ENCODE measurements around the gene ARMH1.
A peak's percentile ranks its signal among the peaks of the same experiment; 100 is the strongest.

The ARMH1 gene

DNA sequence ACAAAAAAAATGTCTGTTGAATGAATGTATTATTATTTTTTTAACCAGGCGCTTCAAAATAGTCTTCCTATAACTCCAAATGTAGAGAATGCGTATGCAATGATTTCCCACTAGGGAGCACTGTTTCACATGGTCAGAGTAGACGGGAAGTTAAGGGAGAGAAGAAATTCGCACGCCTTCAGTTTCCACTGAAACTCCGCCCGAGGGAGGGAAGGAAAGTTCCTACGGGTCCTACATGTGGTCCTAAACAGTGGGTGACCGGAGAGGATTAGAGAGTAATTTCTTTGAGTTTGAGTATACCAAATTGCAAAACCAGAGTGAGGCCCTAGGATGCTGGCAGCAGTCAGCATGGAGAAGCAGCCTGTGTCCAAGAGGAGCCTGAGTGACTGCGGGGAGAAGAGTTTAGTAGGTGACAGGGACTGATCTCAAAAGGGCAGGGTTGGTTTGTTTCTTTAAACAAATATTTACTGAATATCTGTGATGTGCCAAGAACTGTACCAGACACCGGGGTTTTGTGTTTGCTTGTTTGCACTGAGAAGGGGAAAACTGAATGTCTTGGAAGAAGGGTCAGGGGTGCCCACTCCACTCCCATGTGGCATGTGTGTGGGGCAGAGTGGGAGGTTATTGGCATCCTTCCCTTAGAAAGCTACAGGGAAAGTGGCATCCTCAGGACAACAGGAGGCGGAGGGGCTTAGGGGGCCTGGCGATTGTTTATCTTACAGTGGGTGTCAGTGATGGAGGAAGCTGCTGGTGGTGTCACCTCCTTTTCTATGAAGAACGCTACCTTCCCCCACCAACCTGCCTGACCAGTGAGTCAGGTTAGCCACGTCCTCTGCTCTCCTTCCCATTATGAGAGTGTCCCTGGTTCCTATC is 33.7 kb downstream of the ARMH1 start:
- TF ChIP-seq MAX (IDR thresholded peaks at IDR 0.05; ENCODE audit: low read depth, low read length) (peak; percentile 68), POLR2A (IDR thresholded peaks at IDR 0.05; ENCODE audit: extremely low read depth, insufficient read length) (no peak), MYC (IDR thresholded peaks at IDR 0.05; ENCODE audit: low read depth, low read length) (no peak)
- TF ChIP-seq, protein P1, sequence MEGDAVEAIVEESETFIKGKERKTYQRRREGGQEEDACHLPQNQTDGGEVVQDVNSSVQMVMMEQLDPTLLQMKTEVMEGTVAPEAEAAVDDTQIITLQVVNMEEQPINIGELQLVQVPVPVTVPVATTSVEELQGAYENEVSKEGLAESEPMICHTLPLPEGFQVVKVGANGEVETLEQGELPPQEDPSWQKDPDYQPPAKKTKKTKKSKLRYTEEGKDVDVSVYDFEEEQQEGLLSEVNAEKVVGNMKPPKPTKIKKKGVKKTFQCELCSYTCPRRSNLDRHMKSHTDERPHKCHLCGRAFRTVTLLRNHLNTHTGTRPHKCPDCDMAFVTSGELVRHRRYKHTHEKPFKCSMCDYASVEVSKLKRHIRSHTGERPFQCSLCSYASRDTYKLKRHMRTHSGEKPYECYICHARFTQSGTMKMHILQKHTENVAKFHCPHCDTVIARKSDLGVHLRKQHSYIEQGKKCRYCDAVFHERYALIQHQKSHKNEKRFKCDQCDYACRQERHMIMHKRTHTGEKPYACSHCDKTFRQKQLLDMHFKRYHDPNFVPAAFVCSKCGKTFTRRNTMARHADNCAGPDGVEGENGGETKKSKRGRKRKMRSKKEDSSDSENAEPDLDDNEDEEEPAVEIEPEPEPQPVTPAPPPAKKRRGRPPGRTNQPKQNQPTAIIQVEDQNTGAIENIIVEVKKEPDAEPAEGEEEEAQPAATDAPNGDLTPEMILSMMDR (IDR thresholded peaks at IDR 0.05; ENCODE audit: low read depth, low read length), result peak; percentile 54
- DNase-seq (ENCODE audit: low read depth), result peak; percentile 49
- no peak overlapping the region for H3K4me3 ChIP-seq (ENCODE audit: low read depth, low read length)

DNA sequence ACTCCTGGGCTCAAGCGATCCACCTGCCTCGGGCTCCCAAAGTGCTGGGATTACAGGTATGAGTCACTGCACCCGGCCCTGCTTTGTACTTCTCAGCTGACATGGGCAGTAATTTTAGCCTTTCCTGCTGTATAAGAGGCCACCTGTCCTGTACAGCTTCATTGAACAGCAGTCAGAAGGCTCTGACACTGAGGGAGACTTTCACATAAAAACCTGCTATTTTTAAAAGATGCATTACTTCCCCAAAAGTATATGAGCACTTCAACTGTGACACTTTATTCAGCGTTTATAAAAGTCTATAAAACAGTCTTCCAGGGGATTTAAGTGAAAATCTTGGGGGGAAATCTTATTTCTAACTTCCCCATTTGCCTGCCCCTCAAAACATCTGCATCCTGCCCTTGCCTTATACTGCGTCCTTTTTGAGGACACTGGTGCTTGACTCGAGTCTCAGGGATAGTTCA is 38.8 kb downstream of the ARMH1 start:
- no peak for DNase-seq (ENCODE audit: low read depth)

DNA sequence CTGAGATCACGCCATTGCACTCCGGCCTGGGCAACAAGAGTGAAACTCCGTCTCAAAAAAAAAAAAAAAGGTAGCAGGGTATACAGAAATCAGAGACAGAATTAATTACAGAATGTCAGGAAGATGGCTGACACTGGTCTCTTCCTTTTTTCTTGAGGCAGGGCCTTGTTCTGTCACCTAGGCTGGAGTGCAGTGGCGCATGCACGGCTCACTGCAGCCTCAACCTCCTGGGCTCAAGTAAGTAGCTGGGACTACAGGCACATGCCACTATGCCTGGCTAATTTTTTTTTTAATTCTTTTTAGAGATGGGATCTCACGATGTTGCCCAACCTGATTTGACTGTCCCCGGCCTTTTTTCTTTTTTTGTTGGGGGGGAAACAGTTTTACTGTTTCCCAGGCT is 40.0 kb downstream of the ARMH1 start:
- no peak overlapping the region for H3K4me3 ChIP-seq (ENCODE audit: low read depth, low read length)
- TF ChIP-seq, protein P1 (IDR thresholded peaks at IDR 0.05; ENCODE audit: low read depth, low read length), result no peak
- TF ChIP-seq MAX (IDR thresholded peaks at IDR 0.05; ENCODE audit: low read depth, low read length) (no peak), POLR2A (IDR thresholded peaks at IDR 0.05; ENCODE audit: extremely low read depth, insufficient read length) (no peak), MYC (IDR thresholded peaks at IDR 0.05; ENCODE audit: low read depth, low read length) (no peak)
- DNase-seq (ENCODE audit: low read depth), result no peak

More for the DNA sequence above, 38.8 kb downstream of the ARMH1 start:
- H3K4me3 ChIP-seq (ENCODE audit: low read depth, low read length), result no peak overlapping the region
- no peak for TF ChIP-seq POLR2A (IDR thresholded peaks at IDR 0.05; ENCODE audit: extremely low read depth, insufficient read length)
- TF ChIP-seq, protein P1 (IDR thresholded peaks at IDR 0.05; ENCODE audit: low read depth, low read length), result no peak
- TF ChIP-seq MYC (IDR thresholded peaks at IDR 0.05; ENCODE audit: low read depth, low read length), result no peak
- TF ChIP-seq MAX (IDR thresholded peaks at IDR 0.05; ENCODE audit: low read depth, low read length), result no peak

- peak; percentile 83 for DNase-seq (ENCODE audit: low read depth)
- H3K4me3 ChIP-seq (ENCODE audit: low read depth, low read length), result no peak overlapping the region
Measured at GRCh38 chr1:44714944-44715571, 40.5 kb downstream of the ARMH1 start.

DNA sequence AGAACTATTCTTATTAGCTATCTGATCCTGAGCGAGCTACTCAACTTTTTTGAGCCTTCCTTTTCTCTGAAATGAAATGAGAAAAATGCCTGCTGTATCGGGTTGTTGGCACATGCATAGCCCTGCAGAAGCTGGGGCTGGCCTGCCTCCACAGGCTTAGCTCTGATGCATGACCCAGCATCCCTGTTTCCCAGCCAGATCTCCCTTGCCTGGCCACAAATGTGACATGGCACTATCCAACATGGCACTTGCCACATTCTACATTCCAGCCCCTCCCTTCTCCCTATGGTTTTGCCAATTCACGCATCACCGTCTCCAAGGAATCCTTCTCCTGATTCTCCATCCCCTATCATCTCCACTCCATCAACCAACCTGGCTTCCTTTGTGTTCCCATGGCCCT is 42.6 kb downstream of the ARMH1 start:
- TF ChIP-seq POLR2A (IDR thresholded peaks at IDR 0.05; ENCODE audit: extremely low read depth, insufficient read length), result no peak
- TF ChIP-seq, protein P1 (IDR thresholded peaks at IDR 0.05; ENCODE audit: low read depth, low read length), result no peak
- no peak for TF ChIP-seq MYC (IDR thresholded peaks at IDR 0.05; ENCODE audit: low read depth, low read length)
- no peak for TF ChIP-seq MAX (IDR thresholded peaks at IDR 0.05; ENCODE audit: low read depth, low read length)
- DNase-seq (ENCODE audit: low read depth), result no peak
- no peak overlapping the region for H3K4me3 ChIP-seq (ENCODE audit: low read depth, low read length)

More at GRCh38 chr1:44714944-44715571, 40.5 kb downstream of the ARMH1 start:
- TF ChIP-seq MYC (IDR thresholded peaks at IDR 0.05; ENCODE audit: low read depth, low read length) (no peak; the same call in 1 of the 2 replicates), MAX (IDR thresholded peaks at IDR 0.05; ENCODE audit: low read depth, low read length) (peak; percentile 43; the same call in 1 of the 2 replicates)
- TF ChIP-seq, protein P1 (IDR thresholded peaks at IDR 0.05; ENCODE audit: low read depth, low read length), result peak; percentile 87
